Activated T-cell treated with anti-CD3 and anti-CD28 coated beads for 1 hour (primary cell): ENCODE data around the gene SLC16A10.
"Not testable (repeated sequence)": the region's sequence is repeated elsewhere in the genome, so short reads cannot be mapped to it uniquely, and the experiment has no call there.

Source experiments
- DNase-seq: peaks from one replicate; pipeline ENCODE4 v3.0.0-alpha.2; 2020; ENCODE audit warnings: low read depth

The SLC16A10 gene

GRCh38 chr6:111134236-111134869, 47.0 kb downstream of the SLC16A10 start:
- DNase-seq = not testable (repeated sequence)

- not testable (repeated sequence) for DNase-seq
These were observed 50.3 kb downstream of the SLC16A10 start for GRCh38 chr6:111137489-111138093.

- no peak for DNase-seq
These were observed 60.1 kb downstream of the SLC16A10 start for GRCh38 chr6:111147440-111147839.

GRCh38 chr6:111148110-111148509, 60.8 kb downstream of the SLC16A10 start:
- no peak for DNase-seq

GRCh38 chr6:111150577-111150976, 63.3 kb downstream of the SLC16A10 start:
- DNase-seq = no peak

- DNase-seq = no peak
These were observed 67.7 kb downstream of the SLC16A10 start for GRCh38 chr6:111154981-111155380.

- no peak for DNase-seq
These were observed 70.1 kb downstream of the SLC16A10 start for GRCh38 chr6:111157412-111157811.

- DNase-seq = no peak
These were observed 72.3 kb downstream of the SLC16A10 start for GRCh38 chr6:111159633-111160032.

GRCh38 chr6:111161650-111162049, 74.3 kb downstream of the SLC16A10 start:
- DNase-seq = no peak

GRCh38 chr6:111162504-111162903, 75.2 kb downstream of the SLC16A10 start:
- DNase-seq = no peak

GRCh38 chr6:111171577-111172400, 84.5 kb downstream of the SLC16A10 start:
- DNase-seq = no peak

- no peak for DNase-seq
These were observed 85.3 kb downstream of the SLC16A10 start for GRCh38 chr6:111172563-111172962.

GRCh38 chr6:111173341-111173740, 86.0 kb downstream of the SLC16A10 start:
- no peak for DNase-seq

GRCh38 chr6:111173946-111174345, 86.6 kb downstream of the SLC16A10 start:
- DNase-seq = no peak

- DNase-seq = no peak
These were observed 87.8 kb downstream of the SLC16A10 start for GRCh38 chr6:111175109-111175508.

GRCh38 chr6:111176038-111176759, 88.9 kb downstream of the SLC16A10 start:
- DNase-seq = no peak

GRCh38 chr6:111176760-111177099, 89.4 kb downstream of the SLC16A10 start:
- DNase-seq = no peak

GRCh38 chr6:111177131-111177530, 89.8 kb downstream of the SLC16A10 start:
- DNase-seq = no peak

- DNase-seq = no peak
These were observed 96.6 kb downstream of the SLC16A10 start for GRCh38 chr6:111183702-111184517.

- DNase-seq = no peak
These were observed 97.7 kb downstream of the SLC16A10 start for GRCh38 chr6:111184827-111185532.

GRCh38 chr6:111185954-111186353, 98.7 kb downstream of the SLC16A10 start:
- DNase-seq = no peak
